H1 (cell line): Measurements from ENCODE around the gene TP53BP2. TPM values are rescaled to one million over a fixed set of nuclear protein-coding genes. Genes with fewer than 3 reads are reported as not detected.

ENCODE experiments used
- CTCF ChIA-PET: fragments of 300-600 bp; sonication (Branson Sonifier 250); formaldehyde crosslinking; loops from one replicate; lab custom pipeline; 2021; ENCODE audit not compliant: partially characterized antibody; lab: Charles Lee
- POLR2A ChIA-PET: fragments of 300-600 bp; sonication (Branson Sonifier 250); formaldehyde crosslinking; loops from one replicate; lab custom pipeline; 2021; ENCODE audit warnings: inconsistent platforms; ENCODE audit not compliant: partially characterized antibody; lab: Charles Lee
- DNase-seq, 2 experiments: peaks; one replicate each; pipeline versions ENCODE4 v3.0.0 to v3.0.0-alpha.2; 2010 to 2022; ENCODE audit warnings: low spot score in 2 of 2, low read depth in 1 of 2, mixed read lengths in 1 of 2
- FAIRE-seq: peaks from 2 replicates; lab custom pipeline; 2011; peaks lifted over from hg19 to GRCh38; lab: Jason Lieb, UNC
- H2AFZ ChIP-seq: 2 replicates; pipeline ENCODE4 v1.8.1; 2012; ENCODE audit warnings: low read length, inconsistent platforms
- H2AK5ac ChIP-seq: 2 replicates; pipeline ENCODE4 v1.6.1; 2013; ENCODE audit warnings: low read depth, low read length
- H2BK120ac ChIP-seq: replicated peaks from 2 replicates; pipeline ENCODE3; 2013; ENCODE audit warnings: low read depth, low read length, inconsistent platforms
- H2BK12ac ChIP-seq: 2 replicates; pipeline ENCODE4 v1.6.1; 2013; ENCODE audit warnings: low read depth, low read length
- H2BK15ac ChIP-seq: 2 replicates; pipeline ENCODE4 v1.6.1; 2013; ENCODE audit warnings: low read length
- H2BK20ac ChIP-seq: 2 replicates; pipeline ENCODE4 v1.6.1; 2013; ENCODE audit warnings: low read length
- H2BK5ac ChIP-seq: 2 replicates; pipeline ENCODE4 v1.6.1; 2013; ENCODE audit warnings: low read depth, low read length
- H3K14ac ChIP-seq: 2 replicates; pipeline ENCODE4 v1.6.1; 2013; ENCODE audit warnings: inconsistent platforms; ENCODE audit not compliant: insufficient read length
- H3K18ac ChIP-seq: 2 replicates; pipeline ENCODE4 v1.6.1; 2013; ENCODE audit warnings: low read length; ENCODE audit errors: extremely low read depth
- H3K23ac ChIP-seq: 2 replicates; pipeline ENCODE4 v1.6.1; 2013; ENCODE audit warnings: inconsistent platforms; ENCODE audit not compliant: insufficient read length
- H3K23me2 ChIP-seq: 2 replicates; pipeline ENCODE4 v1.6.1; 2013; ENCODE audit warnings: low read depth, low read length
- H3K27ac ChIP-seq: 2 replicates; pipeline ENCODE4 v1.6.1; 2011; ENCODE audit warnings: low read depth, low read length, inconsistent platforms
- H3K27me3 ChIP-seq, 4 experiments: replicated peaks in 1 of 4; 1 replicate in 1 of 4; 2 replicates in 3 of 4; pipeline versions ENCODE4 v1.6.1 to v1.8.1; 2011 to 2013; ENCODE audit warnings: low read length in 3 of 4, mild to moderate bottlenecking in 3 of 4, inconsistent platforms in 2 of 4, mixed read lengths in 2 of 4, moderate library complexity in 1 of 4; ENCODE audit not compliant: control insufficient read depth in 3 of 4, insufficient read depth in 3 of 4; ENCODE audit errors: extremely low read depth in 1 of 4
- H3K36me3 ChIP-seq, 4 experiments: 2 replicates each; pipeline versions ENCODE4 v1.6.1 to v1.8.1; 2011 to 2013; ENCODE audit warnings: mild to moderate bottlenecking in 4 of 4, low read length in 3 of 4, moderate library complexity in 2 of 4, control low read depth in 1 of 4, inconsistent platforms in 1 of 4; ENCODE audit not compliant: insufficient read depth in 4 of 4, control insufficient read depth in 2 of 4
- H3K4ac ChIP-seq: replicated peaks from 2 replicates; pipeline ENCODE3; 2013; ENCODE audit warnings: low read length, low read depth, mixed read lengths, inconsistent platforms; ENCODE audit not compliant: insufficient read length
- H3K4me1 ChIP-seq, 4 experiments: replicated peaks in 1 of 4; 1 replicate in 1 of 4; 2 replicates in 3 of 4; pipeline versions ENCODE4 v1.6.1 to v1.8.1; 2011 to 2013; ENCODE audit warnings: low read length in 3 of 4, inconsistent platforms in 2 of 4, mixed read lengths in 1 of 4; ENCODE audit not compliant: insufficient read depth in 4 of 4, control insufficient read depth in 3 of 4
- H3K4me2 ChIP-seq, 2 experiments: 2 replicates each; pipeline versions ENCODE4 v1.6.1 to v1.8.1; 2011 to 2013; ENCODE audit warnings: low read depth in 2 of 2, low read length in 2 of 2, control low read depth in 1 of 2, inconsistent platforms in 1 of 2, mild to moderate bottlenecking in 1 of 2; ENCODE audit not compliant: insufficient read depth in 1 of 2
- H3K4me3 ChIP-seq, 4 experiments: fragments of 200-600, 300-600 bp in 1 of 4; sonication (generic), shearing (Covaris generic), sonication (Bioruptor Twin) in 1 of 4; 2 replicates each; pipeline versions ENCODE4 v1.5.1 to v1.8.1; 2011 to 2016; ENCODE audit warnings: low read length in 4 of 4, low read depth in 3 of 4, control low read depth in 2 of 4, inconsistent platforms in 2 of 4, mild to moderate bottlenecking in 2 of 4, mixed read lengths in 1 of 4, moderate library complexity in 1 of 4; ENCODE audit not compliant: insufficient read depth in 2 of 4; ENCODE audit errors: extremely low read depth in 1 of 4
- H3K56ac ChIP-seq: replicated peaks from 2 replicates; pipeline ENCODE3; 2013; ENCODE audit warnings: low read depth, mild to moderate bottlenecking, mixed read lengths, low read length, inconsistent platforms; ENCODE audit not compliant: insufficient read length
- H3K79me1 ChIP-seq: 2 replicates; pipeline ENCODE4 v1.6.1; 2013; ENCODE audit warnings: low read depth, low read length, control low read depth
- H3K79me2 ChIP-seq, 2 experiments: 2 replicates each; pipeline versions ENCODE4 v1.6.1 to v1.8.1; 2012 to 2013; ENCODE audit warnings: low read length in 2 of 2, mild to moderate bottlenecking in 2 of 2, inconsistent platforms in 1 of 2; ENCODE audit not compliant: insufficient read depth in 2 of 2, control insufficient read depth in 1 of 2
- H3K9ac ChIP-seq, 4 experiments: replicated peaks in 1 of 4; 1 replicate in 1 of 4; 2 replicates in 3 of 4; pipeline versions ENCODE4 v1.6.1 to v1.8.1; 2011 to 2013; ENCODE audit warnings: low read depth in 3 of 4, low read length in 3 of 4, control low read depth in 2 of 4, mild to moderate bottlenecking in 2 of 4, moderate library complexity in 2 of 4, inconsistent platforms in 1 of 4; ENCODE audit errors: extremely low read depth in 1 of 4
- H3K9me3 ChIP-seq, 2 experiments: 2 replicates each; pipeline versions ENCODE4 v1.6.1 to v1.8.1; 2012 to 2013; ENCODE audit warnings: mild to moderate bottlenecking in 2 of 2, moderate library complexity in 2 of 2, control low read depth in 1 of 2, inconsistent platforms in 1 of 2, low read depth in 1 of 2, low read length in 1 of 2, mixed read lengths in 1 of 2; ENCODE audit not compliant: insufficient read depth in 2 of 2
- H4K20me1 ChIP-seq, 2 experiments: replicated peaks in 1 of 2; 2 replicates each; pipeline versions ENCODE3 to v1.8.1; 2011 to 2013; ENCODE audit warnings: inconsistent platforms in 2 of 2, low read length in 2 of 2, mild to moderate bottlenecking in 1 of 2; ENCODE audit not compliant: insufficient read depth in 2 of 2, control insufficient read depth in 1 of 2
- H4K5ac ChIP-seq: 2 replicates; pipeline ENCODE4 v1.6.1; 2013; ENCODE audit warnings: low read length, low read depth, mixed read lengths, inconsistent platforms; ENCODE audit not compliant: insufficient read length
- H4K8ac ChIP-seq: 2 replicates; pipeline ENCODE4 v1.8.0; 2013; ENCODE audit warnings: mild to moderate bottlenecking, moderate library complexity, low read length, inconsistent platforms; ENCODE audit not compliant: insufficient read depth; ENCODE audit errors: extremely low read depth
- H4K91ac ChIP-seq: replicated peaks from 2 replicates; pipeline ENCODE3; 2013; ENCODE audit warnings: low read length, mixed read lengths, inconsistent platforms; ENCODE audit not compliant: insufficient read length
- BACH1 ChIP-seq: IDR thresholded peaks from 2 replicates; pipeline ENCODE4 v1.6.1; 2012; ENCODE audit warnings: low read length, improper control_type of control experiment
- BCL11A ChIP-seq, 2 experiments: IDR thresholded peaks; one replicate each; pipeline ENCODE4 v1.6.1; 2011; ENCODE audit warnings: low read depth in 2 of 2, low read length in 2 of 2, mild to moderate bottlenecking in 2 of 2
- BRCA1 ChIP-seq: IDR thresholded peaks from 2 replicates; pipeline ENCODE4 v1.6.1; 2012; ENCODE audit warnings: low read depth, low read length, improper control_type of control experiment
- CBX8 ChIP-seq: fragments of 300-800, 300-1000 bp; sonication (generic); IDR thresholded peaks from 2 replicates; pipeline ENCODE4 v1.7.1; 2016; ENCODE audit warnings: low read depth, low read length, borderline replicate concordance
- CHD2 ChIP-seq: IDR thresholded peaks from 2 replicates; pipeline ENCODE4 v1.6.1; 2012; ENCODE audit warnings: low read length, improper control_type of control experiment
- EZH2 ChIP-seq: fragments of 200-600 bp; sonication (generic); IDR thresholded peaks from 2 replicates; pipeline ENCODE4 v1.7.1; 2012; ENCODE audit warnings: low read depth, mild to moderate bottlenecking, moderate library complexity, low read length, inconsistent platforms; ENCODE audit not compliant: severe bottlenecking
- JUN ChIP-seq: IDR thresholded peaks from 2 replicates; pipeline ENCODE4 v1.6.1; 2011; ENCODE audit warnings: low read depth, mild to moderate bottlenecking, improper control_type of control experiment, low read length
- KDM1A ChIP-seq: fragments of 200-600, 300-600 bp; sonication (generic); IDR thresholded peaks from 2 replicates; pipeline ENCODE4 v1.7.1; 2016; ENCODE audit warnings: mild to moderate bottlenecking, low read length, borderline replicate concordance
- KDM4A ChIP-seq: IDR thresholded peaks from one replicate; pipeline ENCODE4 v1.7.1; 2012; ENCODE audit warnings: low read depth, mild to moderate bottlenecking, moderate library complexity, low read length, inconsistent platforms; ENCODE audit not compliant: severe bottlenecking
- POU5F1 ChIP-seq: IDR thresholded peaks from 2 replicates; pipeline ENCODE4 v1.6.1; 2011; ENCODE audit warnings: low read depth, mild to moderate bottlenecking, low read length, moderate library complexity
- RFX5 ChIP-seq: IDR thresholded peaks from 2 replicates; pipeline ENCODE4 v1.6.1; 2011; ENCODE audit warnings: low read depth, low read length, improper control_type of control experiment, borderline replicate concordance
- SAP30 ChIP-seq: fragments of 300-600 bp; sonication (generic); IDR thresholded peaks from 2 replicates; pipeline ENCODE4 v1.7.1; 2012; ENCODE audit warnings: low read length, moderate library complexity, mild to moderate bottlenecking, inconsistent platforms; ENCODE audit not compliant: insufficient read depth, insufficient replicate concordance
- SP1 ChIP-seq: IDR thresholded peaks from 2 replicates; pipeline ENCODE4 v1.6.1; 2011; ENCODE audit warnings: low read depth, low read length
- SP4 ChIP-seq: IDR thresholded peaks from 2 replicates; pipeline ENCODE4 v1.6.1; 2012; ENCODE audit warnings: low read length, inconsistent platforms
- TBP ChIP-seq: IDR thresholded peaks from 2 replicates; pipeline ENCODE4 v1.6.1; 2011; ENCODE audit warnings: low read depth, low read length, improper control_type of control experiment
- TCF12 ChIP-seq: IDR thresholded peaks from 2 replicates; pipeline ENCODE4 v1.6.1; 2011; ENCODE audit warnings: low read depth, mild to moderate bottlenecking, low read length
- WGBS, 2 experiments: shearing (Covaris generic) in 1 of 2; methylation state at CpG; one replicate each; pipeline versions ENCODE4 v1.1.6 to v1.1.7; 2013 to 2015; ENCODE audit warnings: low lambda C conversion rate in 2 of 2, mixed read lengths in 2 of 2, inconsistent platforms in 1 of 2, low coverage in 1 of 2, missing lambda C conversion rate in 1 of 2; ENCODE audit not compliant: insufficient replicate concordance in 2 of 2, insufficient coverage in 1 of 2, insufficient read length in 1 of 2; ENCODE audit errors: extremely low coverage in 1 of 2, missing lambda C conversion rate in 1 of 2; 5-methylcytosine and 5-hydroxymethylcytosine counted together
- polyA plus RNA-seq, 7 experiments: library from polyadenylated mRNA; depleted of rRNA in 3 of 7; stranded (reverse) in 5 of 7; unstranded in 2 of 7; fragments of >200 nt in 5 of 7; fragments of 200-250 nt in 2 of 7; gene quantifications; 1 replicate in 5 of 7; 2 replicates in 1 of 7; 4 replicates in 1 of 7; pipeline versions ENCODE4 v1.2.1 to v1.2.3, GENCODE V29; 2011 to 2013; ENCODE audit warnings: missing spikeins in 2 of 7, mixed read lengths in 2 of 7
- total RNA-seq: library from RNA; stranded (reverse); fragmentation: NEBNext Ultra II Directional; extraction: Animal tissue kit (Norgen Biotek cat#: 25700); gene quantifications from 2 replicates; pipeline ENCODE4 v1.2.1, GENCODE V29; 2021

TP53BP2 gene
- total and polyA plus RNA-seq, 2 of the 8 experiments (the other 6 are each of a cell fraction or from before 2014, with no cell fraction given) = 18.0 to 38.7 TPM

GRCh38 chr1:223864084-223864483 lies 18.3 kb upstream of the TP53BP2 start:
- Histone ChIP-seq H2AFZ (no peak overlapping the region), H3K18ac (no peak overlapping the region), H3K23ac (no peak overlapping the region), H3K36me3 (no peaks in the 10 kb centered on the region), H3K27ac (no peak overlapping the region), H2AK5ac (no peak overlapping the region), H3K23me2 (no peaks in the 10 kb centered on the region), H3K14ac (no peak overlapping the region), H3K4me3 (no peak overlapping the region), H3K27me3 (no peaks in the 10 kb centered on the region), H4K8ac (no peak overlapping the region; the same call in 1 of the 2 replicates), H4K91ac (no peak overlapping the region), H2BK5ac (peak overlapping the region; percentile 24; the same call in 1 of the 2 replicates), H2BK12ac (no peak overlapping the region), H2BK20ac (no peak overlapping the region), H3K9ac (no peak overlapping the region), H3K79me2 (no peaks in the 10 kb centered on the region), H3K9me3 (no peaks in the 10 kb centered on the region; a peak in 1 of 4 replicates), H3K56ac (no peak overlapping the region), H3K4me1 (no peaks in the 10 kb centered on the region), H2BK120ac (no peak overlapping the region), H3K4me2 (no peak overlapping the region), H3K4ac (no peak overlapping the region), H4K20me1 (no peaks in the 10 kb centered on the region)
- ChIA-PET POLR2A (no interaction called here), CTCF (interaction anchor here (1.2 kb wide), 1 partner anchor 26 kb away, joined by 3 read pairs; no protein-coding TSS in a partner anchor)
- FAIRE-seq (no peak), DNase-seq (no peak)
- 92% methylated on average over 16 of the region's 17 CpGs; no CpG with 5 or more reads in 1 of the 2 experiments for WGBS, 2 experiments
- TF ChIP-seq RFX5 = no peak
- no peak for TF ChIP-seq BCL11A (IDR thresholded peaks at IDR 0.05; ENCODE audit: low read depth in 2 of 2, low read length in 2 of 2)
- no peak for TF ChIP-seq POU5F1
- TF ChIP-seq KDM4A = no peak
- TF ChIP-seq SAP30 = no peak
- TF ChIP-seq BRCA1 = no peak
- TF ChIP-seq CHD2 = no peak
- TF ChIP-seq TBP = no peak
- TF ChIP-seq SP1 = no peak
- TF ChIP-seq BACH1 = no peak
- no peak for TF ChIP-seq CBX8
- no peak for TF ChIP-seq EZH2
- no peak for TF ChIP-seq TCF12
- TF ChIP-seq KDM1A = no peak
- no peak for TF ChIP-seq JUN
- TF ChIP-seq SP4 = no peak
- TF ChIP-seq, all 59 proteins: peak for 0
- H2BK15ac ChIP-seq = no peak overlapping the region
- no peak overlapping the region for H4K5ac ChIP-seq
- H3K79me1 ChIP-seq = no peaks in the 10 kb centered on the region
